SK-N-SH (cell line): ENCODE results near the gene TBX19.

Experiments
- CHD2 ChIP-seq: fragments of 150-350 bp; IDR thresholded peaks from 2 replicates; pipeline ENCODE4 v1.6.1; 2018; ENCODE audit warnings: low read length; ENCODE audit not compliant: partially characterized antibody
- CTCF ChIP-seq: fragments of 200-600 bp; sonication (generic); IDR thresholded peaks from 2 replicates; pipeline ENCODE4 v1.6.1; 2017; ENCODE audit warnings: antibody characterized with exemption, mild to moderate bottlenecking, moderate library complexity
- EZH2phosphoT487 ChIP-seq: fragments of 200-600 bp; sonication (generic); IDR thresholded peaks from 2 replicates; pipeline ENCODE4 v1.6.1; 2017; ENCODE audit warnings: low read depth, mixed run types, mild to moderate bottlenecking, antibody characterized with exemption, moderate library complexity, borderline replicate concordance
- MAX ChIP-seq: IDR thresholded peaks from 2 replicates; pipeline ENCODE4 v1.4.0; 2012; ENCODE audit warnings: low read depth
- MEF2A ChIP-seq: IDR thresholded peaks from 2 replicates; pipeline ENCODE4 v1.4.0; 2012; ENCODE audit warnings: low read depth, borderline replicate concordance
- NRF1 ChIP-seq: IDR thresholded peaks from 2 replicates; pipeline ENCODE4 v1.6.1; 2012; ENCODE audit warnings: low read depth, mild to moderate bottlenecking, low read length
- POLR2AphosphoS5 ChIP-seq: IDR thresholded peaks from 2 replicates; pipeline ENCODE4 v1.6.1; 2012; ENCODE audit warnings: low read depth, low read length
- RAD21 ChIP-seq: IDR thresholded peaks from 2 replicates; pipeline ENCODE4 v1.6.1; 2012; ENCODE audit warnings: mild to moderate bottlenecking, low read length
- REST ChIP-seq: IDR thresholded peaks from 2 replicates; pipeline ENCODE4 v1.6.1; 2012; ENCODE audit warnings: mild to moderate bottlenecking, low read depth, low read length, moderate library complexity
- RFX5 ChIP-seq: IDR thresholded peaks from 2 replicates; pipeline ENCODE4 v1.6.1; 2012; ENCODE audit warnings: mild to moderate bottlenecking, improper control_type of control experiment, low read length
- SIN3A ChIP-seq: IDR thresholded peaks from 2 replicates; pipeline ENCODE4 v1.6.1; 2012; ENCODE audit warnings: low read depth, mild to moderate bottlenecking, low read length, moderate library complexity, borderline replicate concordance
- YY1 ChIP-seq: IDR thresholded peaks from 2 replicates; pipeline ENCODE4 v1.4.0; 2012; ENCODE audit warnings: low read depth, mild to moderate bottlenecking
- ZBTB33 ChIP-seq: IDR thresholded peaks from 2 replicates; pipeline ENCODE4 v1.4.0; 2012; ENCODE audit warnings: low read depth, borderline replicate concordance

- TF ChIP-seq POLR2AphosphoS5 (no peak), CTCF (peak; percentile 57), ZBTB33 (no peak), CHD2 (no peak), YY1 (no peak), EZH2phosphoT487 (no peak), NRF1 (no peak), REST (no peak), MEF2A (no peak), RFX5 (no peak), RAD21 (peak; percentile 47), MAX (no peak), SIN3A (no peak)
These were observed 41.3 kb downstream of the TBX19 start for GRCh38 chr1:168321945-168322344.
